K562 (cell line): ENCODE results near the gene TMCC2. TPM values are rescaled to one million over a fixed set of nuclear protein-coding genes. Genes with fewer than 3 reads are reported as not detected.
A peak's percentile ranks its signal among the peaks of the same experiment; 100 is the strongest.

Experiments used
- AFF1 ChIP-seq, 2 experiments: fragments of 450-650 bp; IDR thresholded peaks; 2 replicates each; pipeline ENCODE4 v1.6.1; 2018; ENCODE audit warnings: mild to moderate bottlenecking in 2 of 2, low read depth in 1 of 2; ENCODE audit not compliant: partially characterized antibody in 2 of 2
- ETV5 ChIP-seq: sonication (generic); formaldehyde crosslinking; IDR thresholded peaks from 2 replicates; pipeline ENCODE4 v1.4.0; 2020; ENCODE audit warnings: low read depth, mild to moderate bottlenecking, missing genetic modification reagents
- FIP1L1 ChIP-seq: fragments of 200-400 bp; formaldehyde crosslinking; IDR thresholded peaks from 2 replicates; pipeline ENCODE4 v1.6.1; 2018; ENCODE audit warnings: mild to moderate bottlenecking, low read depth, low read length; ENCODE audit not compliant: poor library complexity, severe bottlenecking
- HDAC6 ChIP-seq: IDR thresholded peaks from 2 replicates; pipeline ENCODE4 v1.6.1; 2012; ENCODE audit warnings: low read depth, mild to moderate bottlenecking, control low read depth, inconsistent platforms, low read length, moderate library complexity
- HDGF ChIP-seq: fragments of 450-650 bp; IDR thresholded peaks from 2 replicates; pipeline ENCODE4 v1.6.1; 2016
- KDM1A ChIP-seq, 2 experiments: fragments of 450-650 bp; IDR thresholded peaks; 2 replicates each; pipeline ENCODE4 v1.6.1; 2016; ENCODE audit warnings: mild to moderate bottlenecking in 2 of 2
- MAFK ChIP-seq: IDR thresholded peaks from 2 replicates; pipeline ENCODE4 v1.6.1; 2011; ENCODE audit warnings: low read length, improper control_type of control experiment
- MCM3 ChIP-seq: fragments of 450-650 bp; IDR thresholded peaks from 2 replicates; pipeline ENCODE4 v1.6.1; 2016
- MEF2A ChIP-seq: IDR thresholded peaks from 2 replicates; pipeline ENCODE4 v1.6.1; 2011; ENCODE audit warnings: low read depth, mild to moderate bottlenecking, low read length, moderate library complexity; ENCODE audit not compliant: control insufficient read depth
- MTF1 ChIP-seq: fragments of 250-450 bp; sonication (Bioruptor Pico); IDR thresholded peaks from 2 replicates; pipeline ENCODE4 v1.9.0; 2021; ENCODE audit warnings: moderate library complexity, mild to moderate bottlenecking, inconsistent platforms, borderline replicate concordance
- NFATC3 ChIP-seq: fragments of 450-650 bp; IDR thresholded peaks from 2 replicates; pipeline ENCODE4 v1.6.1; 2017; ENCODE audit warnings: mild to moderate bottlenecking
- RBM14 ChIP-seq: fragments of 200-400 bp; formaldehyde crosslinking; IDR thresholded peaks from 2 replicates; pipeline ENCODE4 v1.6.1; 2018; ENCODE audit warnings: low read depth, mild to moderate bottlenecking, low read length, moderate library complexity, borderline replicate concordance; ENCODE audit not compliant: insufficient read depth
- ZNF785 ChIP-seq: fragments of 250-450 bp; sonication (Bioruptor Pico); IDR thresholded peaks from 2 replicates; pipeline ENCODE4 v1.4.0; 2020; ENCODE audit warnings: mild to moderate bottlenecking
- polyA plus RNA-seq, 8 experiments: library from polyadenylated mRNA; depleted of rRNA in 4 of 8; stranded (reverse) in 5 of 8; unstranded in 3 of 8; fragments of >200 nt; fragmentation: Nextera tagmentation in 2 of 8; fragmentation: Illumina TruSeq in 1 of 8; extraction: Ambion mirVana in 2 of 8; extraction: Trizol in 1 of 8; gene quantifications; 2 replicates each; pipeline versions ENCODE4 v1.2.1 to v1.2.3, GENCODE V29; 2011 to 2014; ENCODE audit warnings: inconsistent platforms in 1 of 8, missing spikeins in 1 of 8
- total RNA-seq, 7 experiments: library from RNA; depleted of rRNA in 6 of 7; stranded (reverse); fragments of >200 nt in 6 of 7; fragmentation: Illumina TruSeq in 2 of 7; extraction: Trizol in 2 of 7; gene quantifications; 2 replicates each; pipeline versions ENCODE4 v1.2.1 to v1.2.3, GENCODE V29; 2011 to 2021; ENCODE audit warnings: low replicate concordance in 1 of 7
- TF ChIP-seq, protein P1 (sequence below): fragments of 200-400 bp; formaldehyde crosslinking; IDR thresholded peaks from 2 replicates; pipeline ENCODE4 v1.6.1; 2017; ENCODE audit warnings: mild to moderate bottlenecking, low read depth, low read length, moderate library complexity
- TF ChIP-seq, protein P2 (sequence below), 2 experiments: IDR thresholded peaks; 2 replicates each; pipeline ENCODE4 v1.6.1; 2012; ENCODE audit warnings: improper control_type of control experiment in 2 of 2, low read depth in 2 of 2, low read length in 2 of 2, borderline replicate concordance in 1 of 2
- TF ChIP-seq, protein P3 (sequence below): fragments of 450-650 bp; IDR thresholded peaks from one replicate; pipeline ENCODE4 v1.6.1; 2018; ENCODE audit warnings: mild to moderate bottlenecking, moderate library complexity; ENCODE audit not compliant: partially characterized antibody
- TF ChIP-seq, protein P4 (sequence below): sonication (generic); formaldehyde crosslinking; IDR thresholded peaks from 2 replicates; pipeline ENCODE4 v1.9.0; 2022; ENCODE audit warnings: mild to moderate bottlenecking, missing genetic modification reagents

The TMCC2 gene
- total and polyA plus RNA-seq, 9 of the 15 experiments (the other 6 are each of a cell fraction or from before 2014, with no cell fraction given) = 0.06 to 1.8 (median 0.98) TPM

DNA sequence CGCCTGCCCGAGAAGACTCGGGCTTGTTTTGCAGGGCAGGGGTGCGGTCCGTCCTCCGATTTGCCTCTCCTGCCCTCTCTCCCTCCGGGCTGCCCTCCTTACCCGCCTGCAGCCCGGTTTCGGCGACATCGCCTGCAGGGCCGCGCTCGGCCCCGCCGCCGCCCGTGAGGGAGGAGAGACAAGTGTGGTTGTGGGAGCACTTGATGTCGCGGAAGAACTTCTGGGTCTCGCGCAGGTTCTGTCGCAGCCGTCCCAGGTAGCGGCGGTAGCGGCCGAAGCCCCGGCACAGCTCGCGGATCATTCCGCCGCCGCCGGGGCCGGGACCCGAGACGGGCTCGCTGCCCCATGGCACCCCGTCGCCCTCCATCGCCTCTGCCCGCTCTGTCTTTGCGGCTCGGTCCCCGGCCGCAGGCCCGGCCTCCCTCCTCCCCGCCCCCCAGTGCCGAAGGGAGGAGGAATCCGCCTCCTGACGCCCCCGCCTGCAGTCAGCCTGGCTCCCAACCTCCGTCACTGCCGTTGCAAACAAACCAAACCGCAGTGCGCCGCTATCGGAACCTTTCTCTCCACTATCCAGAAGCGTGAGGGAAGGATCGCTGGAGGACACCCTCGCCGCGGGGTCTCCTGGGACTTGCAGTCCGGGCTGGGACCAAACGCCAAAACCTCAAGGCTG lies 16.4 kb upstream of the TMCC2 start, which contains the start of gene DSTYK (continued):
- TF ChIP-seq, protein P1, sequence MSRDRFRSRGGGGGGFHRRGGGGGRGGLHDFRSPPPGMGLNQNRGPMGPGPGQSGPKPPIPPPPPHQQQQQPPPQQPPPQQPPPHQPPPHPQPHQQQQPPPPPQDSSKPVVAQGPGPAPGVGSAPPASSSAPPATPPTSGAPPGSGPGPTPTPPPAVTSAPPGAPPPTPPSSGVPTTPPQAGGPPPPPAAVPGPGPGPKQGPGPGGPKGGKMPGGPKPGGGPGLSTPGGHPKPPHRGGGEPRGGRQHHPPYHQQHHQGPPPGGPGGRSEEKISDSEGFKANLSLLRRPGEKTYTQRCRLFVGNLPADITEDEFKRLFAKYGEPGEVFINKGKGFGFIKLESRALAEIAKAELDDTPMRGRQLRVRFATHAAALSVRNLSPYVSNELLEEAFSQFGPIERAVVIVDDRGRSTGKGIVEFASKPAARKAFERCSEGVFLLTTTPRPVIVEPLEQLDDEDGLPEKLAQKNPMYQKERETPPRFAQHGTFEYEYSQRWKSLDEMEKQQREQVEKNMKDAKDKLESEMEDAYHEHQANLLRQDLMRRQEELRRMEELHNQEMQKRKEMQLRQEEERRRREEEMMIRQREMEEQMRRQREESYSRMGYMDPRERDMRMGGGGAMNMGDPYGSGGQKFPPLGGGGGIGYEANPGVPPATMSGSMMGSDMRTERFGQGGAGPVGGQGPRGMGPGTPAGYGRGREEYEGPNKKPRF = no peak
- peak; percentile 86; the same call in 1 of the 2 replicates for TF ChIP-seq NFATC3
- TF ChIP-seq, protein P2, sequence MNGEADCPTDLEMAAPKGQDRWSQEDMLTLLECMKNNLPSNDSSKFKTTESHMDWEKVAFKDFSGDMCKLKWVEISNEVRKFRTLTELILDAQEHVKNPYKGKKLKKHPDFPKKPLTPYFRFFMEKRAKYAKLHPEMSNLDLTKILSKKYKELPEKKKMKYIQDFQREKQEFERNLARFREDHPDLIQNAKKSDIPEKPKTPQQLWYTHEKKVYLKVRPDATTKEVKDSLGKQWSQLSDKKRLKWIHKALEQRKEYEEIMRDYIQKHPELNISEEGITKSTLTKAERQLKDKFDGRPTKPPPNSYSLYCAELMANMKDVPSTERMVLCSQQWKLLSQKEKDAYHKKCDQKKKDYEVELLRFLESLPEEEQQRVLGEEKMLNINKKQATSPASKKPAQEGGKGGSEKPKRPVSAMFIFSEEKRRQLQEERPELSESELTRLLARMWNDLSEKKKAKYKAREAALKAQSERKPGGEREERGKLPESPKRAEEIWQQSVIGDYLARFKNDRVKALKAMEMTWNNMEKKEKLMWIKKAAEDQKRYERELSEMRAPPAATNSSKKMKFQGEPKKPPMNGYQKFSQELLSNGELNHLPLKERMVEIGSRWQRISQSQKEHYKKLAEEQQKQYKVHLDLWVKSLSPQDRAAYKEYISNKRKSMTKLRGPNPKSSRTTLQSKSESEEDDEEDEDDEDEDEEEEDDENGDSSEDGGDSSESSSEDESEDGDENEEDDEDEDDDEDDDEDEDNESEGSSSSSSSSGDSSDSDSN (IDR thresholded peaks at IDR 0.05; ENCODE audit: borderline replicate concordance in 1 of 2, low read depth in 2 of 2, low read length in 2 of 2) = peak; percentile 78 to 95; a peak in 3 of 4 replicates
- no peak for TF ChIP-seq MCM3
- peak; percentile 84; the same call in 1 of the 2 replicates for TF ChIP-seq RBM14
- TF ChIP-seq MEF2A = peak; percentile 79
- TF ChIP-seq ZNF785 = no peak
- TF ChIP-seq KDM1A (IDR thresholded peaks at IDR 0.05) = peak in 1 of 2 experiments; percentile 56; a peak in 1 of 4 replicates
- no peak for TF ChIP-seq HDGF
- peak; percentile 57 for TF ChIP-seq MAFK
- peak; percentile 37; the same call in 1 of the 2 replicates for TF ChIP-seq HDAC6
- peak; percentile 66; the same call in 1 of the 2 replicates for TF ChIP-seq ETV5 (CRISPR knock-in tag)
- peak; percentile 63 for TF ChIP-seq FIP1L1
- peak; percentile 12; the same call in 1 of the 2 replicates for TF ChIP-seq MTF1
- peak; percentile 82 to 90 for TF ChIP-seq AFF1 (IDR thresholded peaks at IDR 0.05; ENCODE audit: low read depth in 1 of 2, partially characterized antibody in 2 of 2)
- TF ChIP-seq, protein P3, sequence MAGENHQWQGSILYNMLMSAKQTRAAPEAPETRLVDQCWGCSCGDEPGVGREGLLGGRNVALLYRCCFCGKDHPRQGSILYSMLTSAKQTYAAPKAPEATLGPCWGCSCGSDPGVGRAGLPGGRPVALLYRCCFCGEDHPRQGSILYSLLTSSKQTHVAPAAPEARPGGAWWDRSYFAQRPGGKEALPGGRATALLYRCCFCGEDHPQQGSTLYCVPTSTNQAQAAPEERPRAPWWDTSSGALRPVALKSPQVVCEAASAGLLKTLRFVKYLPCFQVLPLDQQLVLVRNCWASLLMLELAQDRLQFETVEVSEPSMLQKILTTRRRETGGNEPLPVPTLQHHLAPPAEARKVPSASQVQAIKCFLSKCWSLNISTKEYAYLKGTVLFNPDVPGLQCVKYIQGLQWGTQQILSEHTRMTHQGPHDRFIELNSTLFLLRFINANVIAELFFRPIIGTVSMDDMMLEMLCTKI = no peak
- TF ChIP-seq, protein P4, sequence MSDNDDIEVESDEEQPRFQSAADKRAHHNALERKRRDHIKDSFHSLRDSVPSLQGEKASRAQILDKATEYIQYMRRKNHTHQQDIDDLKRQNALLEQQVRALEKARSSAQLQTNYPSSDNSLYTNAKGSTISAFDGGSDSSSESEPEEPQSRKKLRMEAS (CRISPR knock-in tag) = peak; percentile 75
